HL-60/S4 treated with retinoic acid at 250 ng/mL for 4 days and 3 days (cell line): ENCODE results near the gene NF2.
"Not testable (repeated sequence)": the region's sequence is repeated elsewhere in the genome, so short reads cannot be mapped to it uniquely, and the experiment has no call there.

Source experiments
- in situ Hi-C: fragments of 300-500 bp; cut with MboI; formaldehyde crosslinking; loops from 2 replicates; pipeline ENCODE4 v1.7.0; 2022; ENCODE audit warnings: low sequenced_read_pairs

The NF2 gene

DNA sequence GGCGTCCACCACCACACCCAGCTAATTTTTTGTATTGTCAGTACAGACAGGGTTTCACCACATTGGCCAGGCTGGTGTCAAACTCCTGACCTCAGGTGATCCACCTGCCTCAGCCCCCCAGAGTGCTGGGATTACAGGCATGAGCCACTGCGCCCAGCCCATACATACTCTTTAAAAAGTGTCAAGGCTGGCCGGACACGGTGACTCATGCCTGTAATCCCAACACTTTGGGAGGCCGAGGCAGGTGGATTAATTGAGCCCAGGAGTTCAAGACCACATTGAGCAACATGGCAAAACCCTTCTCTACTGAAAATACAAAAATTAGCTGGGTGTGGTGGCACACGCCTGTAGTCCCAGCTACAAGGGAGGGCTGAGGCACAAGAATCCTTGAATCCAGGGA, 9.0 kb upstream of the NF2 start:
- in situ Hi-C loops = not testable (repeated sequence)

DNA sequence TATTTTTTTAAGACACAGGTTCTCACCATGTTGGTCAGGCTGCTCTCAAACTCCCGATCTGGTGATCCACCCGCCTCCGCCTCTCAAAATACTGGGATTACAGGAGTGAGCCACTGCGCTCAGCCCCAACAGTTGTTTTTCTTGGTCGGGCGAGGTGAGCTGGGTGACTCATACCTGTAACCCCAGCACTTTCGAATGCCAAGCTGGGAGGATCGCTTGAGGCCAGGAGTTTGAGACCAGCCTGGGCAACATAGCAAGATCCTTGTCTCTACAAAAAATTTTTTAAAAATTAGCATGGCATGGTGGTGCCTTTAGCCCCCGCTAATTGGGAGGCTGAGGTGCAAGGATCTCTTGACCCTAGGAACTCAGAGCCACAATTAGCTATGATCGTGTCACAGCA, 7.0 kb upstream of the NF2 start:
- in situ Hi-C loops = no loop called here

DNA sequence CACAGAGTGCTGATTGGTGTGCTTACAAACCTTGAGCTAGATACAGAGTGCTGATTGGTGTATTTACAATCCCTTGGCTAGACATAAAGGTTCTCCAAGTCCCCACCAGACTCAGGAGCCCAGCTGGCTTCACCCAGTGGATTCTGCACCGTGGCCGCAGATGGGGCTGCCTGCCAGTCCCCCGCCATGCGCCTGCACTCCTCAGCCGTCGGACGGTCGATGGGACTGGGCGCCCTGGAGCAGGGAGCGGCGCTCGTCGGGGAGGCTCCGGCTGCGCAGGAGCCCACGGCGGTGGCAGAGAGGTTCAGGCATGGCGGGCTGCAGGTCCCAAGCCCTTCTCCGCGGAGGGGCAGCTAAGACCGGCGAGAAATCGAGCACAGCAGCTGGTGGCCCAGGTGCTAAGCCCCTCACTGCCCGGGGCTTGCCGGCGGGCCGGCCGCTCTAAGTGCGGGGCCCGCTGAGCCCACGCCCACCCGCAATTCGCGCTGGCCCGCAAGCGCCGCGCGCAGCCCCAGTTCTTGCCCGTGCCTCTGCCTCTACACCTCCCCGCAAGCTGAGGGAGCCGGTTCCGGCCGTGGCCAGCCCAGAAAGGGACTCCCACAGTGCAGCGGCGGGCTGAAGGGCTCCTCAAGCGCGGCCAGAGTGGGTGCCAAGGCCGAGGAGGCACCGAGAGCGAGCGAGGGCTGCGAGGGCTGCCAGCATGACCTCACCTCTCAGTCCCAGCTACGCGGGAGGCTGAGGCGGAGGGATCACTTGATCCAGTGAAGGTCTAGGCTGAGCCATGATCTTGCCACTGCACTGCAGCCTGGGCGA, 5.4 kb upstream of the NF2 start:
- in situ Hi-C loops = not testable (repeated sequence)

DNA sequence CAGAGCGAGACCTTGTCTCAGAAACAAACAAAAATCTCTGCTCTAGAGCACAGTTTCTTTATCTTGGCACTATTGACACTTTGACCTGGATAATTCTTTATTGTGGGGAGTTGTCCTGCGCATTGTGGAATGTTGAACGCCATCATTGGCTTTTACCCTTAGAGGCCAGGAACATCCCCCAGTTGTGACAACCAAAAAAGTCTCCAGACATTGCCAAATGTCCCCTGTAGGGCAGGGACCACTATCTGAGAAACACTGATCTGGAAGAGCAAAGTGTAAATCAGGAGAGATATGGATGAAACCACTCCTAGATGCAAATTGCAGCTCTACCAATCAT, 4.8 kb upstream of the NF2 start:
- in situ Hi-C loops = no loop called here

DNA sequence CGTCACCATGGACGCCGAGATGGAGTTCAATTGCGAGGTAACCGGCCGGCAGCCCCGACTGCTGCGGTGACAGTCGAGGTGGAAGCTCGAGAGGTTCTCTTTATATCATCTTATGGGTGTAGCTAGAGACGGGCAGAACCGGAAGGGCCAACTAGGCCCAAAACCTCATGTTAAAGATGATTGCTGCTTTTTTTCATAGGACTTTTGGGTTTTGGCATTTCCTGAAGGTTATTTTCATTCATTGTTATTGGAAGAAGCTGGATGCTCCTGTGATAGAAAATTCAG, 585 bp downstream of the NF2 start:
- in situ Hi-C loops = no loop called here

DNA sequence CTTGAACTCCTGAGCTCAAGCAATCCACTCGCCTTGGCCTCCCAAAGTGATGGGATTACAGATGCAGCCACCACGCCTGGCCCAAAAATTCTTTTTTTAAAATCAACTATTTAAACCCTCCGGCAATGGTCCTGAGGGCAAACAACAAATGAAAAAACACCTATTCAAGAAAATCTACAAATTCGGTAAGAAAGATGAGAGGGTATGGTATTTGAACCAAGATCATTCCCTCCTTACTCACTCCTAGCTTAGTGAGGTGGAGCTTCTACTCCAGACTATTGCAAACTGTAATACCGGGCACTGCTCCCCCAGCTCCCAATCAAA, 2.1 kb downstream of the NF2 start:
- in situ Hi-C loops = no loop called here

DNA sequence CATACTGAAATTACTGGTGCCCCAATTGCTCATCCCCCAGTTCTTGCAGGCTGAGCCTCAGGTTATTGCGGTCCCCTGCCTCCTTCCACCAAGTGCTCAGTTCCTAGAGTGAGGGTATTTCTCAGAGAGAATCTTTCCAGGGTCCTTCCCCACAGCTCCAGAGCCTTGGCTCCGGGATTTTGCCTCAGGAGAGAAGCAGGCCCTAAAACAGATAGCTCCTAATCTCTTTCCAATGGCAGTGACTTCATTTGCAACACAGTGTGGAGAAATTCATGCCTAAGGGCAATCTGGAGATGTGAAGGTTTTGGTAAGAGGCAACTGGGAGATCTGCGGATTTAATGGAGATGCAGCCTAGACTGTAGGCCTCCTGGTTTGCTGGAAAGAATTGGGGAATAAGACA, 2.9 kb downstream of the NF2 start:
- in situ Hi-C loops = no loop called here

DNA sequence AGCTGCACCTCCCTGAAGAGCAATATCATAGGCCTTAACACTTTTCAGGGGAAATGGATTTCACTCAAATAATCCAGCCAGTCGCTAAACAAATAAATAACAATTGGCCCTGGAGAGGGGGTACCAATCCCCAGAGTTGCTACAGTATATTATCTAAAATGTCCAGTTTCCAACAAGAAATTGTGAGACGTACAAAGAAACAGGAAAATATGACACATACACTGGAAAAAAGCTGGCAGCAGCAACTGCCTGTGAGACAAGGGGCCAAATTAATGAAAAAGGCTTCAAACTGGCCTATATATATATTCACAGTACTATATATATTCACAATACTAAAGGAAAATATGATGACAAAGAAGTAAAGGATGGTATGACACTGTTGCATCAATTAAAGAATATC, 4.0 kb downstream of the NF2 start:
- in situ Hi-C loops = no loop called here

DNA sequence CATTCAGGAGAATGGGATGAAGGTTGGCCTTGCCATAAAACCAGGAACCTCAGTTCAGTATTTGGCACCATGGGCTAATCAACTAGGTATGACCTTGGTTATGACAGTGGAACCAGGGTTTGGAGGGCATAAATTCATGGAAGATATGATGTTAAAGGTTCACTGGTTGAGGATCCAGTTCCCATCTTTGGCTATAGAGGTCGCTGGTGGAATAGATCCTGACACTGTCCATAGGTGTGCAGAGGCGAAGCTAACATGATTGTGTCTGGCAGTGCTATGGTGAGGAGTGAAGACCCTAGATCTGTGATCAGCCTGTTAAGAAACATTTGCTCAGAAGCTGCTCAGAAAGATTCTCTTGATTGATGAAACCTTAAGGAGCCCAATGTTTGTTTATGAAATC, 5.7 kb downstream of the NF2 start:
- in situ Hi-C loops = no loop called here

DNA sequence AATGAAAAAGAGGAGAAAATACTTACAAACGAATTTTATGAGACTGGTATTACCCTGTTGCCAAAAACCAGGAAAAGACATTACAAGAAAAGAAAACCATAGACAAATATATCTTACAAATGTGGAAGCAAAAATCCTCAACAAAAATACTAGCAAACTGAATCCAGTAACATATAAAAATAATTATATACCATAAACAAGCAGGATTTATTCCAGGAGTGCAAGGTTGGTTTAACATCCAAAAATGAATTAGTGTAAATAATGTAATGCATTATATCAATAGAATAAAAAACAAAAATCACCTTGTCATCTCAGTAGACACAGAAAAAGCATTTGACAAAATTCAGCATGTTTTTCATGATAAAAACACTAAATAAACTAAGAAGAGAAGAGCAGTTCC, 7.3 kb downstream of the NF2 start:
- in situ Hi-C loops = no loop called here

DNA sequence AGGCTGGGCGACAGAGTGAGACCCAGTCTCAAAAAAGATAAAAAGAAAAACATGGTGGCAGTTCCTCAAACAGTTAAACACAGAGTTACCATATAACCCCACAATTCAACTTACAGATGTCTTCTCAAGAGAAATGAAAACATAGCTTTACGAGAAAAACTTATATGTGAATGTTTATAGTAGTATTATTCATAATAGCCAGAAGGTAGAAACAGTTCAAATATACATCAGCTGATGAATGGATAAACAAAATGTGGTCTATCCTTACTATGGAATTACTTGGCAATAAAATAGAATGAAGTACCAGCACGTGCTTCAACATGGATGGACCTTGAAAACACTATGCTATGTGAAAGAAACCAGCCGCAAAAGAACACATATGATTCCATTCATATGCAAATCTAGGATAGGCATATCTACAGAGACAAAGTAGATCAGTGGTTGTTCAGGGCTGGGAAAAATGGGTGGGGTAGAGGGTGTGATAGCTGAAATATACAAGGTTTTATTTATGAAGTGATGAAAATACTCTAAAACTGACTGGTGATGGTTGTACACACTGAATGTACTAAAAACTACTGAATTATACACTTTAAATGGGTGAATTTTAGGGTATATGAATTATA, 12.4 kb downstream of the NF2 start:
- in situ Hi-C loops = no loop called here

DNA sequence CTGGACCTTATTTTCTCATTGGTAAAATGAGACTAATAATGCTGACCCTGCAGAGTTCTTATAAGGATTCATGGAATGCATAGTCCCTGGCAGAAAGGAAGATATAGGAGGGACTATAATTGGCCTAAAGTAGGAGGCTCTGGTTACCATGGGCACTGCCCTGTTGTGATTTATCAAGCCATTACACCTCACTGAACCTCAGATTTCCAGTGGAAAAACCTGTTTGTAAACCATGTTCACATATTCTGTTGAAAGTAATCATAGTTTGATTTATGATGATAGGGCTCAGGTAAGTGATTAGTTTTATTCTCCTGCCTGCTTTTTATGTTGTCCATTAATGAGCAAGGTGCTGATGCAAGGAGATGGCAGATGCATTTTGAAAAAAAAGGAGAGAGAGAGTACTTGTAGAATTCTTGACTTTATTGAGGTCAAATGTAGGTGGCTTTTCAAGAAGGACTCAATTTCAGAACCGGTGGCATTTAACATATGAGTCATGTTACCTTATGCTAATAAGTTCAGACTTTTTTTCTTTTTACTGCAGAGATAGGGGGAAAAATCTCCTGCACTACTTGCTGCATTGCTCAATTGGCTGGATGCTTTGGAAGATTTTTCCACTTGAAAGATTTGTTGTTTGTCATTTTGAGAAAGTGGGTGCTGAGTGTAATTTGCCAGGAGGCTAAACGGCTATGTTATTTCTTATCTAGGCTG, 14.6 kb downstream of the NF2 start:
- in situ Hi-C loops = no loop called here

DNA sequence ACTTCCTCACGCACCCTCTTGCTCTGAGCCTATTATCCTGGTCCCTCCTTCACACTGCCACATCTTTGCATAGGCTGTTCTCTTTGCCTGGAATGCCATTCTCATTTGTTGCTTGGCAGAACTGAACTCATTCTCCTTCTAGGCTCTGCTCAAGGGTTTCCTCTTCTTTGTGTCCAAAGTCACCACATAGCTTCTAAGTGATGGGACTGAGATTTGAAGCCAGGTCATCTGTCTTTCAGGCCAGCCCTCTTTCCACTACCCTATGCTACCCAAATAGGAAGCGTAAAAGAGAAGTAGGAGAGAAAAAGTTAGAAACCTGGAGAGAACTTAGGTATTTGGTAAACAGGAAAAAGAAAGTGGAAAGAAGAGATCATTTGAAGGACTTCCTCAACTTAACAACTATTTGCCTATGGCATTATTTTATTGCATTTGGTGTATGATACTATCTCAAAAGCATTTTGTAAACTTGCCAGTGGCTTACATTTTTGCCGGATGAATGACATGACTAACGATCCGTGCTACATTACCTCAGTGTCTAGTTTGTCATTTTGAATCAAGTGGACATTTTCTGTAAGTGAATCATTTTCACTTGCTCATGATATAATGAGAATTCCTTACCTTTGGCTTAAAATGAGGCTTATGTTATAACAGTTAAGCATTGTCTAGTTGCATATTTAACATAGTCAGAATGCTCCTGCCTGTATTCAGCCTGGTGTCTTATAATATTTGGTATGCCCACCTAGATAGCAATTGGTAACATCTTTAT, 18.5 kb downstream of the NF2 start:
- in situ Hi-C loops = no loop called here

DNA sequence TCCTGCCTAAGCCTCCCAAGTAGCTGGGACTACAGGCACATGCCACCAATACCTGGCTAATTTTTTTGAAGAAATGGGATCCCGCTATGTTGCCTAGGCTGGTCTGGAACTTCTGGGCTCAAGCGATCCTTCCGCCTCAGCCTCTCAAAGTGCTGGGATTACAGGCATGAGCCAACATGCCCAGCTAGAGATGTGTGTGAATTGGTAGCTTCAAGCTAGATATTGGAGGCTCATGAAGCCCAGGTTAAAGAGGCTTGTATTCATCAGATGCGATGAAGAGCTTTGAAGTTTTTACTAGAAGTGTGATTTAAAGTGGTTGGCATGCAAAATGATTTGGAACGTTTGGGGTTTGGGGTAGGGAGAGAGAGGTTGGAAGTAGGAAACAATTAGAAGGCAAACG, 19.6 kb downstream of the NF2 start:
- in situ Hi-C loops = no loop called here

DNA sequence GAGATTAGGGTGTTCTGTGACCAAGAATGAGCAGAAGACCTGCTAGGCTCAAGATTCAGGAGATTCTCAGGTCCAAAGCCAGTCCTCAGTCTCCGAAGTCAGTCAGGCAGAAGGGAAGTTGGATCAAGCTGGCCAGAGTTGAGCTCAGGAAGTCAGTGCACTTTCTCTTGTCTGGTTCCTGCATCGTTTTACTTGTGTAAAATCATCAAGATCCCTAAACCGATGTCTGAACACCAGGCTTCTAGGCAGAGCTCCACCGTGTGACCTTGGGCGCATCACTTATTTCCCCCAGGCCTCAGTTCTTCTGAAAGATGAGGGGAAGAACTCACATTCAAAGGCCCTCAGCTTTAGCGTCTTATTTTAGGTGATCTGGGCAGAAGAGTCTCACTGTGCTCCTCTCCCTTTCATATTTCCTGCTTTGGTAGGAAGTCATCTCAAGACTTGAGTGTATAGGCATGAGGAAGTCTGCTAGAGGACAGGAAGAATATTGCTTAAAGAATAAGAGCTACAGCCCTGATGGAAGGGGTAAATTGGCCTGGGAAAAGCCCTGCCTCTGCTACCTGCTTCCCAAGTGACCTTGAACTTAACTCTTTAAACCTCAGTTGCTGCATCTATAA, 20.2 kb downstream of the NF2 start:
- in situ Hi-C loops = no loop called here

DNA sequence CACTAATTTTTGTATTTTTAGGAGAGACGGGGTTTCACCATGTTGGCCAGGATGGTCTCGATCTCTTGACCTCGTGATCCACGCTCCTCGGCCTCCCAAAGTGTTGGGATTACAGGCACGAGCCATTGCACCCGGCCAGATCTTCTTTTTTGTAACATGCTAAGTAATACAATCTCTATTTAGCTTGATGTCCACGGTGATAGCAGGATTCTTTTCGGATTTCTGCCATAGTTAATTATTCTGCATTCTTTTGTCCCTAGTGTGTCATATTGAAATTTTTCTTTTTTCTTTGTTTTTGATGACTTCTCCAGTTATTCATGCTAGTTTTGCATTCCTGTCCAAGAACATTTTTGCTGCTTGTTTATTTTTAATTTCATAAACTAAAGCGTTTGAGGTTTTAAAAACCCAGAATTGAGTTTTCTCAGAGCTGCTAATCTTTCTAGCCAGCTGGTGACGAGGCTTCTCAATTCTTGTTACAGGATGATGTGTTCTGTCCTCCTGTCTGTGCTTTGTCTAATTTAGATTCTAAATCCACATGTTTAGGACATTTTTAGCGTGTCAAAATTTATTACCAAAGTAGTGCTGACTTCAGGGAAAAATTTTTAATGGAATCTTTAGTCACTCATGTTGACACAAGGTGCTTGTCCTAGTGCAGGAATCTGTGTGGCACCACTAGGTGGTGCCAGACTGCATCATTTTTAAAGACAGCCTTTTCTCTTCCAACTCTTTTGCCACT, 21.8 kb downstream of the NF2 start:
- in situ Hi-C loops = no loop called here

DNA sequence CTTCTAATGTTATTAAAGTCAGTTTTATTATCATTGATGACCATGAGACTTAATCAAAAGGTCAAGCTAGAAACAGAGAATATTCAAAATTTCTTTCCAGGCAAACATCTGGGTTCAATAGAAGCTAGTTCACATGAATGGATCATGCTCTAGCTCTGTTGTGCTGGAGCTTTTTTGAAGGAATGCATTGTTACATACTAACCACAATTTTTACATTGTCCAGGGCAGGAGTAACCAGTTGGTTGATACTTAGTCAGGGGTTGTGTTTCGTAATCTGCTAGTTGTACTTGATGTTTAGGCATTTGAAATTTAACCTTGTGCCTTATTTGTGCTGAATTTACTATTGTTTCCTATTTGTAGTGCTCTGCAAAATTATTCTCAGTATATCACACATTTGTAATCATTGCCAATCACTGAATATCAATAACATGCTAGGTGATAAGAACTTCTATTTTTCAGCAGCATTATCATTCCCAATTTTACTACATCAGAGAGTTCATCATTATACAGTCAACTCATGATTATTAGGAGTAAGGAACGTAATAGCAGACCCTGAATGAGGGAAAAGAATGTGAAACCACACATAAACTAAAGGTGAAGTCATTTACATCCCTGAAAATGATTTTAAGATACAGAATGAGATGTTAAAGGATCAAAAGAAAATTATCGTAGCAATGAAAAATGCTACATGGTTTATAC, 23.2 kb downstream of the NF2 start:
- in situ Hi-C loops = no loop called here

DNA sequence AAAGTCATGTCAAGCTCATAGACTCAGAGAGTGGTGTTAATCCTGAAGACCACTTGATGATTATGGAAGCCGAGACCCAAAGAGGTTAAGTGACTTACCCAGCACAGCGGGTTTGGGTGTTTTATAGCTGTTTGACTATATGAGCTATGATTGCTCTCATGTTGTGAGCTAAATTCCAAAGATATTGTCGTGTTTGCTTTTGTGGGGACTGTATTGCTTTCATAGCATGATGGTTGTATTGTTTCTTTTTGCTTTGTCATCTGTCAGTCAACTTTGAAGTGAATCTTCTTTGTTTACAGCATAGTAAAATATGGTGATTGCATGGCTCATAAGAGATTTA, 23.7 kb downstream of the NF2 start:
- in situ Hi-C loops = no loop called here

DNA sequence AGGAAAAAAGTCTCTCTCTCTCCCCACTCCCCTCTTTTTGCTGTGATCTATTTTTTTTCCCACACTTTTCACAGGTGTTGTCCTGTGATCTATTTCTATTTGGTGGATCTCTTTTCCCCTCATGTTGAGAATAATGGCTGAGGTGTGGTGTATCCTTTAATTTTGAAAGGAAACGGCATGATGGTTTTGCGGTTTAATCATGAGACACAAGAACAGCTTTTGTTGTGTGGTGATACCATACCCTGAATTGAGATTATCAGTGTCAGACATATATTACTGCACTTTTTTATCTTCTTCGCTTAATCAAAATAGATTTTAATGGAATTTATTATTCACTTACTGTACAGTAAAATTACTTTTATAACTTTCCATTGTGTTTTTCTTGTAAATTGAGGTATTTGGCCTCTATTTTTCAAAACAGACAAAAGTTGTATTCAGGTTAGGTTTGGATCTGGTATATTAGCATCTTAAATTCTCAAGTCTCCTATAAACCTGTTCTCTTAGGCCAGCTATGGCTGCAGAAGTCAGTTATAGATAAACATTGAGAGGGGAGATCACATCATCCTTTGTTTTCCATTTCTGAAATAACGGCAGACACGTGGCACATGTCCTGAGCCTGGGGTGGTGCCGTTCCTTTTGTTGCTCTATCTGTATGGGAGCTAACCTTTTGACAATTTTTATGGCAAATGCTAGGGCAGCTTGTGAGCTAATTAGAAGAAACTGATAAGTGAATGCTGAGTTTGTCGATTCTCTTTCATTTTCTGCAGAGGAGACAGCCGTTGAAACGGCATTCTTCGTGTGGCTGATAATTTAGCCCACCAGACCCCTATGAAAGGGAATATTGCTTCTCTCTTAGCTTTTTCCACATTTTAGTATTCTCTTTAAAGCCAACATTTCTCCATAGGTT, 25.8 kb downstream of the NF2 start:
- in situ Hi-C loops = no loop called here
